Measurements from ENCODE around the gene SELP. TPM values are rescaled to one million over a fixed set of nuclear protein-coding genes. Genes with fewer than 3 reads are reported as not detected.
A peak's percentile ranks its signal among the peaks of the same experiment; 100 is the strongest.

Gene SELP
- total RNA-seq, 1 experiment from 2014 or later, result 0.17 TPM

GRCh38 chr1:169548282-169548681, 81.6 kb downstream of the SELP start (continued):
- TF ChIP-seq ATF2 (CRISPR knock-in tag; IDR thresholded peaks at IDR 0.05; ENCODE audit: borderline replicate concordance, low read depth), result no peak
- TF ChIP-seq FOXJ3 (CRISPR knock-in tag; IDR thresholded peaks at IDR 0.05; ENCODE audit: borderline replicate concordance), result no peak
- TF ChIP-seq PRRX2 (CRISPR knock-in tag; IDR thresholded peaks at IDR 0.05), result no peak
- no peak for TF ChIP-seq MYBL2 (CRISPR knock-in tag; IDR thresholded peaks at IDR 0.05)

- Mint-ChIP-seq H3K4me3 (no peak overlapping the region), H3K9me3 (no peaks in the 10 kb centered on the region), H3K27me3 (ENCODE audit: low read depth) (no peaks in the 10 kb centered on the region; the same call in 1 of the 2 replicates), H3K36me3 (no peaks in the 10 kb centered on the region), H3K27ac (peak overlapping the region; percentile 42; the same call in 1 of the 2 replicates), H3K4me1 (no peaks in the 10 kb centered on the region)
- CTCF ChIA-PET, result interaction anchor here (0.6 to 2.3 kb wide), 19 partner anchors 10 to 943 kb away, joined by 3 to 20 read pairs (median 4); partner anchors contain the start of genes BLZF1, CCDC181, F5 and NME7
- no peak for TF ChIP-seq ZBTB43 (CRISPR knock-in tag; IDR thresholded peaks at IDR 0.05)
- TF ChIP-seq CTCF (IDR thresholded peaks at IDR 0.05), result peak; percentile 28; the same call in 1 of the 2 replicates
- ATAC-seq, result peak; percentile 86
- peak; percentile 35 for DNase-seq (ENCODE audit: low spot score)
- POLR2A ChIA-PET, result no interaction called here
These were observed 83.6 kb downstream of the SELP start for GRCh38 chr1:169546087-169546995.

- ChIA-PET CTCF (interaction anchor here (1.0 to 2.3 kb wide), 4 partner anchors 15 to 942 kb away, joined by 3 to 20 read pairs (median 4); no protein-coding TSS in a partner anchor), POLR2A (no interaction called here)
- no peak for DNase-seq (ENCODE audit: low spot score)
- Mint-ChIP-seq H3K27me3 (ENCODE audit: low read depth) (no peaks in the 10 kb centered on the region; the same call in 1 of the 2 replicates), H3K9me3 (no peaks in the 10 kb centered on the region), H3K27ac (no peak overlapping the region), H3K36me3 (no peaks in the 10 kb centered on the region), H3K4me1 (no peaks in the 10 kb centered on the region), H3K4me3 (no peak overlapping the region)
- ATAC-seq, result no peak
- TF ChIP-seq ATF2 (CRISPR knock-in tag; IDR thresholded peaks at IDR 0.05; ENCODE audit: borderline replicate concordance, low read depth) (no peak), ZMAT4 (CRISPR knock-in tag; IDR thresholded peaks at IDR 0.05) (no peak), FOXK1 (CRISPR knock-in tag; IDR thresholded peaks at IDR 0.05) (no peak), NR3C1 (CRISPR knock-in tag; conservative IDR thresholded peaks at IDR 0.05; ENCODE audit: low read depth) (no peak), ZNF532 (CRISPR knock-in tag; IDR thresholded peaks at IDR 0.05; ENCODE audit: borderline replicate concordance) (no peak), EMX1 (CRISPR knock-in tag; IDR thresholded peaks at IDR 0.05) (no peak), ZNF317 (CRISPR knock-in tag; IDR thresholded peaks at IDR 0.05; ENCODE audit: borderline replicate concordance, low read depth) (no peak), PREB (CRISPR knock-in tag; IDR thresholded peaks at IDR 0.05; ENCODE audit: borderline replicate concordance) (no peak), NFATC4 (CRISPR knock-in tag; IDR thresholded peaks at IDR 0.05) (no peak), ELF4 (CRISPR knock-in tag; IDR thresholded peaks at IDR 0.05; ENCODE audit: low read depth) (no peak), MLX (CRISPR knock-in tag; IDR thresholded peaks at IDR 0.05) (no peak)
These were observed 84.5 kb downstream of the SELP start for GRCh38 chr1:169545472-169545871.
